Measurements from ENCODE around the gene BRMS1.
"Not testable (repeated sequence)": the region's sequence is repeated elsewhere in the genome, so short reads cannot be mapped to it uniquely, and the experiment has no call there.

Gene BRMS1

GRCh38 chr11:66320289-66320688 is 24.6 kb downstream of the BRMS1 start:
- not testable (repeated sequence) for DNase-seq

DNA sequence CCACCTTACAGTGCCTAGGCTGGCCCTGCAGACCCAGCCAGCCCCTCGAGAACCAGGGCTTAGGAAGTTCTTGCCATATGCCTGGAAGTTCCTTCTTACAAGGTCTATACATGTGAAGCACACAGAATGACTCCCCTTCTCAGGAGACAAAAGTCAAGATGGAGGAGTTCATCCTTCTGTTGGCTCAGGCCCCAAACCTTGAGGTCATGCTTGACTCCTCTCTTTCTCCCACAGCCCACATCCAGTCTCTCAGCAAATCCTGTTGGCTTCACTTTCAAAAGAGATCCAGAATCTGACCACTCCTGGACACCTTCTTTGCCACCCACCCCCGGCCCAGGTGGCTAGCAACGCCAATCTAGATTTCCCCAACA is 26.3 kb downstream of the BRMS1 start:
- no peak for DNase-seq

GRCh38 chr11:66317723-66318599 is 26.9 kb downstream of the BRMS1 start:
- DNase-seq = peak; percentile 12

DNA sequence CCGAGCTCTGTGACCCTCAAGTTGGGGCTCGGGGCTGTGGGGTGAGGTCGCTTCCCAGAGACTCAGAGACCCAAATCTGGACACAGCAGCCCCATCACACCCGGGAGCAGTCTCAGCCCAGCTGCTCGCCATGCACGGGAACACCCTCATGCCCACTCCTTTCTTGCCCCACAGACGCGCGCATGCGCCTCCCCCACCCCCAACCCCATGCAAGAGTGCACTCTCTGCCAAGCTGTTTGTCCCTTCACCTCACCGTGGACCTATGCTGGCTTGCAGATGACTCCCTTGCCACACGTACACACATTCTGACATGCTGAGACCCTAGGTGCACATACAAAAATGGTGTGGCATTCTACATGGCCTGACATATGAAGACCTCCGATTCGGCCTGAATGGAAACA is 27.6 kb downstream of the BRMS1 start:
- no peak for DNase-seq

DNA sequence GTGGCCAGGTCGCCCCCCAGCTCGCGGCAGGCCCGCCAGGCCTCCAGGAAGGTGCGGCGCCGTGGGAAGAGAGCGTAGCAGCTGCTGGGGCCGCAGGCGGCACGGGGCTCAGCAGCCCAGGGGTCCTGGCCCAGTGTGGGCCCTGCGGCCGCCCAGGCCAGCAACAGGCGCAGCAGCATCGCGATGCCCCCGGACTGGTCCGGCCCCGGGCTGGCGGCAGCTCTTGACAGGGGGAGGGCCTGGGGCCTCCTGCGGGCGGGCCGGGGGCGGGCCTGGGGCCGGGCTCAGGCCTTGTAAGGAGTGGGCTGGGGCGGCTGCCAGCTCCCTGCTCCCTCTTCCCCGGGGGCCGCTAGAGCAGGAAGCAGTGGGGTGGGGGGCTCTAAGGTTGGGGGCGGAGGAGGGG is 28.1 kb downstream of the BRMS1 start, which contains the start of gene CD248:
Gene CD248 (minus strand): TSS at position 196 of the 403 bp plus-strand sequence. CDS start 17 bp downstream, at position 179.
- no peak for DNase-seq

GRCh38 chr11:66315921-66316811 is 28.7 kb downstream of the BRMS1 start:
- DNase-seq = no peak

DNA sequence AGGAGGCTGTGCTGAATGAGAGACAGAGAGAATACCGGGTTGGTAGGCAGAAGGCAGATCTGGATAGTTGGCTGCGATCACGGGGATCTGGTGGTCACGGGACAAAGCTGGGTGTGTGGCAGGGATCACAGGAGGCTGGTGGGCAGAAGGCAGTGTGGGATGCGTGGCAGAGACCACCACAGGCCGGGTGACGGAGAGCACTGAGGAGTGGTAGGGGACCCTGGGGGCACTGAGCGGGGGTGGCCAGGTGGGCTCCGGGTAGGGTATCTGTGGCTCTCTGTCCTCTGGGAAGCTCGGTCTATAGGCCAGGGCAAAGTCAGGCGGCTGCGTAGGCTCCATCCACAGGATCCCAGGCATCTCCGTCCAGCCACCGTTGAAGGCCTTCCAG is 29.4 kb downstream of the BRMS1 start:
- no peak for DNase-seq

DNA sequence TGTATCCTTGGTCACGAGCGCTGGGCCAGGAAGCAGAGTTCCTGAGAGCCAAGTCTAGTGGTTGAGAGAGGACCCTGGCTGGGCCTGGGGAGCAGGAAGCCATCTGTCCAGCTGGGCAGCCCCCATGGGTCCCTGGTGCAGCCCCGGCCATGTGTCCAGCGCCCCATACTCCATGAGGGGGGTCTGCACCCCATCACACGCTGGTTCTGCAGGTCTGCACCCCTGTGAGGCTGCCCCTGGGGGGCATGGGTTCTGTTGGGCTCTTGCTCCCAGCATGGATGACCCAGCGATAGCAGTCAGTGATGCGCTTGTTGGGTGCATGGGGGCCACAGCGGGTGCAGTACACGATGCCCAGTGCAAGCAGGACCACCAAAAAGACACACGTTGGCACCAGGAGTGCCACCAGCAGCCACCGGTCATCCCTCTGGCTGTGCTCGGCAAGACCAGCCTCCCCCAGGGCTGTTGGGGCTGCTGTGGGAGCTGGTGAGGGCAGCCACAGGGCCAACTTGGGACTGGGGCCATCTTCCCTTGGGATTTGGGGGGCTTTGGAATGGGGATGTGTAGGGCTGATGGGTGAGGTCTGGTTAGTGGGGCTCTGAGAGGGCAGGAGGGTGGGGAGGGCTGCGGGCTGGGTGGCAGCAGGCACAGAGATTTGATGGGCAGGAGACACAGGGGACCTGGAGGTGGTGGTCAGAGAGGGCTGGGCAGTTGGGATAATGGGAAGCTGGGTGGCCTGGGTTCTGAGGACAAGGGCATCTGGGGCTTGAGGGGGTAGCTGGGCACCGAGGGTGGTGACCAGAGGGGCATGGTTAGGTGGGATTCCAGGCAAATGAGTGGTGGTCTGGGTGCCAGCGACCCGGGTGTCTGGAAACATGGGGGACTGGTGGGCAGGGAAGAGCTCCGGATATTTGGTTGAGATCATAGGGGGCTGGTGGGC is 30.1 kb downstream of the BRMS1 start:
- DNase-seq = no peak

GRCh38 chr11:66314186-66314501 is 30.8 kb downstream of the BRMS1 start:
- DNase-seq = no peak

GRCh38 chr11:66313321-66314185 is 31.4 kb downstream of the BRMS1 start:
- no peak for DNase-seq

GRCh38 chr11:66312549-66313320 is 32.2 kb downstream of the BRMS1 start:
- DNase-seq = peak; percentile 98

GRCh38 chr11:66311965-66312548 is 32.8 kb downstream of the BRMS1 start:
- DNase-seq = peak; percentile 97

- DNase-seq = no peak
These were observed 33.4 kb downstream of the BRMS1 start for GRCh38 chr11:66311470-66311964.

DNA sequence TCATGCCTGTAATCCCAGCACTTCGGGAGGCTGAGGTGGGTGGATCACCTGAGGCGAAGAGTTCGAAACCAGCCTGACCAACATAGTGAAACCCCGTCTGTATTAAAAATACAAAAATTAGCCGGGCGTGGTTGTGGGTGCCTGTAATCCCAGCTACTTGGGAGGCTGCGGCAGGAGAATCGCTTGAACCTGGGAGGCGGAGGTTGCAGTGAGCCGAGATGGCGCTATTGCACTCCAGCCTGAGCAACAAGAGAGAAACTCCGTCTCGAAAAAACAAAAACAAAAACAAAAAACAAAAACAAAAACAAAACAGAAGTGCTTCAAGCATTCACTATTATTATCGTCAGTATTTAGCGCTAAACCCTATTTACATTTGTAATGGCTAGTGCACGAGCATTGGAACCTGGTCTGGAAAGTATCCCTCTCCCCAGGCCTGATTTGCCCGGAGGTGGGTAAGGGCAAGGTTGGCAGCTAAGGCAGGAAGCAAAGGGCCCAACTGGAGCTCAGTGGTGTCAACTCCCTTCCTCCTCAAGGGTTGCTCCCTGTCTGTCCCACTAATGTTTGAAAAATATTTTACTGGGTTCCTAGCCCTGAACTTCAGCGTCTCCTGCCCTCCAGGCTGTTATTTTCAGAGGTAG is 34.0 kb downstream of the BRMS1 start:
- DNase-seq = not testable (repeated sequence)

DNA sequence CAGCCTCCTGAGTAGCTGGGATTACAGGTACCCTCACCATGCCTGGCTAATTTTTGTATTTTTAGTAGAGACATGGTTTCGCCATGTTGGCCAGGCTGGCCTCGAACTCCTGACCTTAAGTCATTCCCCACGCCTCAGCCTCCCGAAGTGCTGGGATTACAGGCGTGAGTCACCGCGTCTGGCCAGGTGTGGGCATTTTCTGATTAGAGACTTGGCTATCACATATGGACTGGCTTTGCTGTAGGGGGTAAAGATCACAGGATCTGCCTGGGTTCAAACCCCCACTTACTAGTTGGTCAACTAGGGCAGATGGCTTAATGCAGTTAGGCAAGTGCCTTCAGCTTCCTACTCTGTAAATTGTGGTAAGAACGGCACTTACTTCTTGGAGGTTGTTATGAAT is 34.6 kb downstream of the BRMS1 start:
- no peak for DNase-seq

DNA sequence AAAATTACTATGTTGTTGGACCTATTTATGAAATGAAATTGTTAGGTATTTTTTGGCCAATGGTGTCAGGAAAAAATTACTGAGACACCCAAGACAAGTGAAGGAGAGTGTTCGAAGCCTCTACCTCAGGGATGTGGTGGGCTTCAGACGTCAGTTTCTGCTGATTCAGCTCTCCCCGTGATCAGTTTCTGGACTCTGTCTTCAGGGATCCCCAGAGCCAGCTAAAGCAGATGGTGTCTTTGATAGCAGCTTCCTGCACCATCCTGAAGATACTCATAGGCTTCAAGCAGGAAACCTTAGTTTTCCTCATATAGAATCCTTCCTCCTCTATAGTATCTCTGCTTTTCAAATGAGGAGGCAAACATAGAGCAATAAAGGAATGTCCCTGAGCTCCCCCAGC is 35.4 kb downstream of the BRMS1 start:
- peak; percentile 9 for DNase-seq

DNA sequence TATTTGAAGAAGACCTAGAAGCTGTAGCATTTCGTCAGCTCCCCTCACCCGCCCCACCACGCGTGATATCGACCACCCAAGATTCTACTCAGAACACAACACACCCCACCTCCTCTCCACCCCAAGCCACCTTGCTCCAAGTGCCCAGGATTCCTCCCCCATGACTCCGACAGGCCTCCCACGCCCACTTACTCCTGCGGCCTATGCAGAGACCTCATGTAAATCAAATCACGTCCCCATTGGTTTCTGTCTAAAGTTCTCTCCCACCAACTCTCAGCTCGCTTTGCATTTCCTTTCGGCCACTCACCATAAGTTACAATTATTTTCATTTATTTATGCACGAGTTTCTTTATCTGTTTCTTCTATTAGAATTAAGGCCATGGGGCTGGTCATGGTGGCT is 42.2 kb downstream of the BRMS1 start:
- no peak for DNase-seq

DNA sequence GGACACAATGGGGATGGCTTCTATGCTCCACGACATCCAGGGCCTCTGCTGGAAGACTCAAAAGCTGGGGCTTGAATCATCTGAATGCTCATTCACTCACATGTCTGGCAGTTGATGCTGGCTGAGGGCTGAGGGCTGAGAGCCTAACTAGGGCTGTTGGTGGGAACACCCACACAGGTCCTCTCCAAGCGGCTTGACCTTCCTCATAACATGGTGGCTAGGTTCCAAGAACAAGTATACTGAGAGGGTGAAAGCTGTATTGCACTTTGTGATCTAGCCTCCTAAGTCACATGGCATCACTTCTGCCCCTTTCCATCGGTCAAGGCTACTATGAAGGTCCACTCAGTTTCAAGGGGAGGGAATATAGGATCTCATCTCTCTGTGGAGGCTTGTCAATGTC is 45.7 kb downstream of the BRMS1 start:
- DNase-seq = no peak

DNA sequence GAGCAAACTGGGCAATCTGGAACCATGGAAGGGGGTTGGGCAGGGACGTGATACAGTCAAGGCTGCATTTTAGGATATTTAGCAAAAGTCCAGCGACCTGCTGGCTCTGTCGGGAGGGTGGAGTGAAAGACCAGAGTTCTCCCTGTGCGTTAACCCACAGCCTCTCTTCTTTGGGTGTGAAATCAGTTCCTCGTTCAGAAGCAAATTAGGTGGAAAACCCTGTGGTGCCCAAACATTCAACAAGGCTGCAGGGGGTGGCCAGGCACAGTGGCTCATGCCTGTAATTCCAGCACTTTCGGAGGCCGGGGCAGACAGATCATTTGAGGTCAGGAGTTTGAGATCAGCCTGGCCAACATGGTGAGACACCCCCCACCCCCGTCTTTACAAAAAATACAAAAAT is 47.3 kb downstream of the BRMS1 start:
- DNase-seq = no peak

Measured in OCI-M1 (cell line).